Ureter (tissue), 1 donor: ENCODE data around the gene TTBK1. TPM values are rescaled to one million over a fixed set of nuclear protein-coding genes. Genes with fewer than 3 reads are reported as not detected.

Experiments
- DNase-seq: peaks from one replicate; pipeline ENCODE4 v3.0.0-alpha.2; 2020; ENCODE audit warnings: low spot score
- total RNA-seq: library from RNA; stranded (reverse); gene quantifications from one replicate; pipeline ENCODE4 v1.2.4, GENCODE V29; 2023
- donor health status: DM: yes; HTN: yes; CAD: no.

Gene TTBK1
- total RNA-seq, 1 donor from 2014 or later, result not detected

DNA sequence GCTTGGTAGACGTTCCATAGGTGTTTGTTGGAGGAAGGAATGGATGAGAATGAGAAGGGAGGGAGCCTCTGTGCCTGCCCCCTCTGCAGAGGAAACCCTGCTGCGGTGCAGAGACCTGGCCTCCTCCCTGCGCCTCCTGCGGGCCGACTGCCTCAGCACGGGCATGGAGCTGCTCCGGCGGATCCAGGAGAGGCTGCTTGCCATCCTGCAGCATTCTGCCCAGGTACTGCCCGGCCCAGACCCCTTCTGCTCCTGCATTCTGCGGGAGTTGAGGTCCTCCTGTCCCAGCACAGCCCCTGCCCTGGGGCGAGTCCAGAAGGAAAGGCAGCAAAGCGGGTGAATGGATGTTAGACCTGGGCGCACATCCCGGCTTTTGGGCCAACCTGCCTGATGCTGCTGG lies 20.1 kb upstream of the TTBK1 start:
- no peak for DNase-seq

DNA sequence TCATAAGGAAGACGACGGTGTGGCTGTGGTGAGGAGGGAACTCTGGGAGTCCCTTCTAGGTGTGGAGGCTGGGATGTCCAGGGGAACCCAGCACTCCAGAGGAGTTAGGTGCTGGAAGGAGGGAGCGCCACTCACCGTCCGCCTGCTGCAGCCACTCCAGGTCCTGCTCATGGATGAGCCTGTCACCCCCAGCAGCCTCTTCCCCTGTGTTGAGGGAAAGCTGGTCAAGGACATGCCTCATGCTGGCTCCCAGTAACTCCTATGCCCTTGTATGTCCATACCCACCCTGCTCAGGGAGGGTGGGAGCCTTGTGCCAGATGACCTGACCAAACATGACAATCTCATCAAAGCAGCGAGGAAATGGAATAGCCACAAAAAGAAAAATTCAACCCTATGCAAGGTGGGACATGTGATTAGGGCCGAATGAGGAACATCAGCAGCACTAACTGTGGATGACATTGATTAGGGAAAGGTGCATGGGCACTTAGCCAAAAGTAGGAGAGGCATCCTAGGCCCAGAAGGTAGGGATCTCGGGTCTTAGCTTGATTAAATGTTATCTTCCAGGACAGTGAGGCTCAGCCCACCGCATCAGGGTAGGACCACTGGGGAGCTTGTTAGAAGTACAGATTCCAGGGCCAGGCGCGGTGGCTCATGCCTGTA lies 17.0 kb upstream of the TTBK1 start:
- no peak for DNase-seq

DNA sequence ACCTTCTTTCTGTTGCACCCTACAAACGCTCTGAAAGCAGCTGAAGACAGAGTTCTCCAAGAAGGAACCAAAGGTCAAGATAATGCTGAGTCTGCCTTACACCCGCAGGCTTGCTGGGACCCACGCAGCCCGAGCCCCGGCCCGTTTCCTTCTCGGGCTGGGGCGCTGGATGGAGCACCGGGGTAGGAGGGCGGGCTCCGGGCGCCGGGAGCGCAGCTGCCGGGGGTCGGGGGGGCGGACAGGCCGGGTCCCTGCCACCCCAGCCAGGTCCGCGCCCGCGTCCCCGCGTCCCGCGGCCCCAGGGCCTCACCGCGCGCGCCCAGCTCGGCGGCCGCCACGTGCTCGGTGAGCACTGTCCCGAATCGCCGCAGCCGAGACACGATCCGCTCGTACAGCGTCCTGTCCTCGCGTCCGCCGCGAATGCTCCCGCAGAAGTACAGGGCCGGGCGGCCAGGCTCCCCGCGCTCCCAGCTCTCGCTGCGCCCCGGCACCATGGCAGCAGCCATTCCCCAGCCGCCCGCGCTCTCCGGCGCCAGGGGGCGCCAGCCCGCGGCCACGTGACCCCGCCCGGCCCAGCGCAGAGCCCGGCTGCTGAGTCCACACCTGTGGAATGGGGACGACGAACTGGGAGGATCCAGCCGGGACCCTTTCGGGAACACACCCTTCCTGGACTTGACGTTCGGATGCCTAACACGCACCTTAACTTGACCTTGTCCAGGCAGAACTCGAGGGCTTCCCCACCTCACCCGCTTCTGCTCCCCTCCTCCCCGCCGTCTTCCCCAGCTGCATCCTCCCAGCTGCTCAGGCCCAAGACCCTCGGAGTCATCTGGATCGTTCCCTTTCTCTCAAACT lies 14.1 kb upstream of the TTBK1 start, which contains the start of gene DNPH1:
Gene DNPH1, minus strand, starts transcription at position 531 of the 852 bp plus-strand sequence. Its CDS starts 25 bp downstream, at position 506.
- DNase-seq, result peak; percentile 81

DNA sequence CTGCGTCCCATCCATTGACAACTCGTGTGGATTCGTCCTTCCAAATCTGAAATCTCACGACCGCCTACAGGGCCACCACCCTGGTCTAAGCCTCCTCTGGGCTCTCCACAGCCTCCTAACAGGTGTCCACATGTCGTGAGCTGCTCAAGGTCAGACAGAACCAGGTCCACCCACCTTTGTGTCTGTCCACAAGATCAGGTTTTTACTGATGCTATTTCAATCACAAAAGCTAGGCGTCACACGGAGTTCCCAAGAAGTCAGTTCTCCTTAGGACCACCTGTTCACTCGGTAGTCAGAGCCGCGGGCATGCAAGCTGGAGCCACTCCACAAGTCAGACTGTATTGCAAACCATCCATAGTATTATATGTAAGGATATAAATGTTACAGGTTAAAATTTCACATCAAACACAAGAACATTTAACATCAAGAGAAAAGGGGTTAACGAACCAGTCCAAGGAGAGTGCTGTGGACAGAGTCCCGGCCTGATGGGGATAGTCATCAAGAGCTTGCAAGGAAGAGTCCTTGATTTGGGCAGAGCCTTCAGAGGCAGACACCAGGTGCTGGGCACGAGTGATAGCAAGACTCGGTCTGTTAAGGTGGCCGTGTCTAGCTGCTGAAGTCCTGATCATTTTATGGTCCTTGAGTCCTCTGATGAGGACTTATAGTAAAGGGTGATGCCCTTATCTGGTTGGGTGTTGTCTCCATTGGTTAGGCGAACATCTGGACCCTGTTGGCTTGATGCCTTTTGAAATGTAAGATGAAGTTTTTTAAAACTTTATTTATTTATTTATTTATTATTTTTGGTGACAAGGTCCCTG lies 13.3 kb upstream of the TTBK1 start:
- no peak for DNase-seq

DNA sequence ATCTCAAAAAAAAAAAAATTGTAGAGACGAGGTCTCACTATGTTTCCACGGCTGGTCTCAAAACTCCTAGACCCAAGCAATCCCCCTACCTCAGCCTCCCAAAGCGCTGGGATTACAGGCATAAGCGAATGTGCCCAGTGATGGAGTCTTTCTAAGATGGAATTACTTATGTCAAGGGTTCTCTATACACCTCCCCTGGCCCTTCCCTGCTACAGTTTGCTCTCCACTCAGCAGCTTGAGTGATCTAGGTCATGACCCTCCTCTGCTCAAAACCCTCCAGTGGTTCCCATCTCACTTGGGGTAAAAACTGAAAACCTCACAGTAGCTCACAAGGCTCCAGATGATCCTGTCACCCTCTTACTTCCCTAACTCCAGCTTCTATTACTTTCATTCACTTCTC lies 12.2 kb upstream of the TTBK1 start:
- DNase-seq, result no peak

DNA sequence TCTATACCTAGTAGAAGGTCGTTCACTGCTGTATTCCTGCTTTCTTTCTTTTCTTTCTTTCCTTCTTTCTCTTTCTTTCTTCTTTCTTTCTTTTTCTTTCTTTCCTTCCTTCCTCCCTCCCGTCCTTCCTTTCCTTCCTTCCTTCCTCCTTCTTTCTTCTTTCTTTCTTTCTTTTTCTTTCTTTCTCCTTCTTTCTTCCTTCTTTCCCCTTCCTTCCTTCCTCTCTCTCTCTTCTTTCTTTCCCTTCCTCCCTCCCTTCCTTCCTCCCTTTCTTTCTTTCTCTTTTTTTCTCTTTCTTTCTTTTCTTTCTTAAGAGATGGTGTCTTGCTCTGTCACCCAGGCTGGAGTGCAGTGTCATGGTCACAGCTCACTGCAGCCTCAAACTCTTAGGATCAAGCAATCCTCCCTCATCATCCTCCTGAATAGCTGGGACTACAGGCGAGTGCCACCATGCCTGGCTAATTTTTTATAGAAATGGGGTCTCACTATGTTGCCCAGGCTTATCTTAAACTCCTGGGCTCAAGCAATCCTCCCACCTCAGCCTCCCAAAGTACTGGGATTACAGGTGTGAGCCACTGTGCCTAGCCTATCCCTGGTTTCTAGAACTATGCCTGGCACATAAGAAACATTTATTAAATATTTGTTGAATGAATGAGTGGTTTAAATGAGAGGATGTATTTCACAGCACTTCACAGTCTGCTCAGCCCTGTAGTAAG lies 11.4 kb upstream of the TTBK1 start:
- DNase-seq, result no peak

DNA sequence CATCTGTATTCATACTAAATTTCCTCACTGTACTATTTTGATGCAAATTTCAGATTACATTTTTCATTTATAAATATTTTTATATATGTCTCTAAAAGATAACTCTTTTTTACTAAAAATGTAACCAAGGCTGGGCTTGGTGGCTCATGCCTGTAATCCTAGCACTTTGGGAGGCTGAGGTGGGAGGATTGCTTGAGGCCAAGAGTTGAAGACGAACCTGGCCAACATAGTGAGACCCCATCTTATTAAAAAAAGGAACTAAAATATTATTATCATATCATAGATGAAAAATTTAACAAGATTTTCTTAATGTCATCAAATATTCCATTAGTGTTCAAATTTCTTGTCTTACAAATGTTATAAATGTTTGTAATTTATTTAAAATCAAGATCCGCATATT lies 7.4 kb upstream of the TTBK1 start:
- DNase-seq, result no peak

DNA sequence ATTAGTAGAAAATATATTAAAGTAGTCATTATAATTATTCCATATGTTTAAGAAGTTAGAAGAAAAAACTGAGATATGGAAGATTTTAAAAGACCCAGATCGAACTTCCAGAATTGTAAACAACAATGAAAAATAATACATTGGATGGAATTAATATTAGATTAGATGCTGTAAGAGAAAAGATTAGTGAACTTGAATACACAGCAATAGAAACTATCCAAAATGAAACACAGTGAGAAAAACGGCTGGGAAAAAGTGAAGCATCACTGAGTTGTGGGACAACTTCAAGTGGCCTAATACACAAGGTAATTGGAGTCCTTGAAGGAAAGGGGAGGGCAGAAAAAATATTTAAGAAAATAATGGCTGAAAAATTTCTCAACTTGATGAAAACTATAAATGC lies 4.2 kb upstream of the TTBK1 start:
- DNase-seq, result no peak

DNA sequence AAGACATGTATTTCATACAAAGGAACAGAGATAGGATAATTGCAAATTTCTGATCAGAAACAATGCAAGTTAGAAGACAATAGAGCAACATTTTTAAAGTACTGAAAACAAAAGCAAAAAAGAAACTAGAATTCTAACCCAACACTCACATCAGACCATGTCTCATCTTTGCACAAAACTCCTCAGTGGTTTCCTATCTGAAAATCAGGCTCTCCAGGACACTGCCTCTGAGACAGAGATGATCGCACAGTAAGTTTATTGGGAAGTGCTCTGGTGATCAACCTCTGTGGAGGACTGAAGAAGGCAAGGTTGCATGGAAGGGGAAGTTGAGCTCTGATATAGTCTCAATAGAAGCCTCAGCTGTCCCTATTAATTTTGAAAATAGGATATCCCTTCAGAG lies 2.3 kb upstream of the TTBK1 start:
- DNase-seq, result no peak

DNA sequence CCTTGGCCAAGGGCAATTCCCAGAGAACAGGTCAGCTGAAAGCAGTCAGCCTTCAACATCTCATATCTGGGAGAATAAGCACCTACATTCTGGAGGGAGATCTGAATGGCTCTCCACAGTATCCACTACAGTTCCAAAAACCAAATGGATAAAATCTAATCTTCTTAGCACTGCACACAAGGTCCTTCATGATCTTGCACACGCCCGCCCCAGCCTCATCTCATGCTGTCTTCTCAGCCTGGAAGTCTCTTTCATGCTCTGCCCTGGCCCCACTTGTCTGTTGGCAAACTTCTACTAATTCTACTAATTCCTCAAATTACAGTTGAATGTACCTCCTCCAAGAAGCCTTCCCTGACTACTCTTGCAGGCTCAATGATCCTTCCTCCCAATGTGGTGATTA lies 1.8 kb upstream of the TTBK1 start:
- no peak for DNase-seq

DNA sequence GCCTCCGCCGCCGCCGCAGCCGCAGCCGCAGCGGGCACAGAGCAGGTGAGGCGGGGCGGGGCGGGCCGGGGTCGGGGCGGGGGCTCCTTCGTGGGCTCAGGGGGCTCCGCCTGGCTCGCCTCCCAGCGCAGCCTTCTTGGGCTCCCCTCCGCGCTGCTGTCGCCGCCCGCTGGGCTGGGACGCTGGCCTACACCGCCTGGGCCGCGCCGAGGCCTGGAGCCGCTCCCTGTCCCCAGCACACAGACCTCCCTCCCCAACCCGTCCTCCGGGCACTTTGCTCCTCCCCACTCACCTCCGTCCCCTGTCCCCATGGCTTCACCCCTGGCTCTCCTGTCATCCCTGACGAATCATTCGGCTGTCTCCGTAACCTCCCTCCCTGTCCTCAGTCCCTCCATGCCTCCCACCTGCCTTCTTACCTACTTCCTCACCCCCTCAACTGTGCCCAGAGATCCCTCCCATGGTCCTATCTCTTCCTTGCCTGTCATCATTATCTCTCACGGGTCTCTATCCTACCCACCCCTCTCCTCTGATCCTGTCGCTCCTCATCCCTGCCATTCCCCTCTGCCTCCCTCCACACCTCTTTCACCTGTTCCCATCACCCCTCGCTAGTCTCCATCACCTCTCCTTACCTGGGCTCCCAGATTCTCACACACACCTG lies 512 bp downstream of the TTBK1 start:
- DNase-seq, result no peak

DNA sequence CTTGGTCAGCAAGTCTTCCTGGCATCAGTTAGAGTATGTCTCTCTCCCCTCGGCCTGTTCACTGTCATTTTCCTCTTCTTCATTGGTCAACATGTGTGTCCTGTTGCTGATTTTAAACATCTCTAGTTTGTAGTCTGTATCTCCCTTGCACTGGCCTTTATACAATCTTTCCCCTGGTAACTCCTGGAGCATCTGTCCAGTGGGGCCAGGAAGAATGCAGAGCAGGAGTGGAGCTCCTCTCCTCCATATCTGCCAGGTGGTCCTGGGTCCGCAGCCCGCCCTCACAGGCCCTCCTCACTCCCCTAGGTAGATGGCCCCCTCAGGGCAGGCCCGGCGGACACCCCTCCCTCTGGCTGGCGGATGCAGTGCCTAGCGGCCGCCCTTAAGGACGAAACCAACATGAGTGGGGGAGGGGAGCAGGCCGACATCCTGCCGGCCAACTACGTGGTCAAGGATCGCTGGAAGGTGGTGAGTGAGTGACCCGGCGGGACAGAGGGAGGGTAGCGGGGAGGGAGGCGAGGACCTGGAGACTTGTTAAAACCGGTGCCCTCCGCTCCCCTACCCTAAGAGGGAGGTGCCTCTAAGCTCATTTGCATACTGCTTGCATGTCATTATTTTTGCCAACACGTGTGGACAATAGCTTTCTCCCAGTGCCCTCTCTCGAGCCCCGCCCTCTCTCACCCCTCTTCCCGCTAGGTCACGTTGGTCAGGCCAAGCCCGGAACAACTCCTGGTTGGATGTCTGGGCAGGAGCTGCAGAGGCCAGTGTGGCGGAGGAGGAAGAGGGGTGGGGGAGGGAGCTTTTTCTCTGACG lies 3.2 kb downstream of the TTBK1 start:
- DNase-seq, result no peak

DNA sequence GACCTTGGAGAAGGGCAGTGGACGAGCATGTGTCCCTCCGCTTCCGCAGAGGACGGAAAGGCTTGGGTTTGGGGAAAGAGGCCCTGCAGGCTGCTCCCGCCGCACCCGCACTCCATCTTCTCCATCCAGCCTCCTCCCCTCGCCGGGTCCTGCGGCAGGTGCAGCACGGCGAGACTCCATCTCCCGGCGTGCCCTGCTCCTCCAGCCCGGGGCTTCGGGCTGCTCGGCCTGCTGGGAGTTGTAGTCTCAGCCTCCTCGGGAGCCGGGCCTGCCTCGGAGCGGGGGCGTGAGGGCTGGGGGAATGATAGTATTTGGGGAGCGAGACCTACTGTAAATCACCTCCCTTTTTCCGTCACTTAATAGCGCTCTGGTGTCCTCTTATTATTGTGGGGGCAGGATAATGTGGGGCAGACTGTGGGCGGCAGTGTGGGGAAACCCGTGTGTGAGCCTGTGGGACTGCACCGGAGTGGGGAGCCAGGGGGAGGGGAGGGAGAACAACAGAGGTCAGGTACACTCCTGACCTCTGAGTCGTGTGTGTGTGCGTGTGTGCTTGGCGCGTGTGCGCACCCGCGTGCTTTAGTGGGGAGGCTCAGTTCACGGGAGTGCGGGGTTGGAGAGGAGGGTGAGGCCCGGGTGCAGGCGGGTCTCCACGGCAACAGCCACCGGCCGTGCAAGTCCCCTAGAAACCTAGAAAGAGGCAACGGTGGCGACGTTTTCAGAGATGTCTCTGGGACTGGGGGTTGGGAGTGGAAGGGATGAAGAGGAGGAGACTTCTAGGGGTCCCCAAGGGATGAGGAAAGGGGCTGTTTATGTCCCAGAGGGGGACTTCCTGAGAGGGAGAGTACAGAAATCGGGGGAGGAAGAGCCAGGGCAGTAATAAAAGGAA lies 4.1 kb downstream of the TTBK1 start:
- DNase-seq, result peak; percentile 70

DNA sequence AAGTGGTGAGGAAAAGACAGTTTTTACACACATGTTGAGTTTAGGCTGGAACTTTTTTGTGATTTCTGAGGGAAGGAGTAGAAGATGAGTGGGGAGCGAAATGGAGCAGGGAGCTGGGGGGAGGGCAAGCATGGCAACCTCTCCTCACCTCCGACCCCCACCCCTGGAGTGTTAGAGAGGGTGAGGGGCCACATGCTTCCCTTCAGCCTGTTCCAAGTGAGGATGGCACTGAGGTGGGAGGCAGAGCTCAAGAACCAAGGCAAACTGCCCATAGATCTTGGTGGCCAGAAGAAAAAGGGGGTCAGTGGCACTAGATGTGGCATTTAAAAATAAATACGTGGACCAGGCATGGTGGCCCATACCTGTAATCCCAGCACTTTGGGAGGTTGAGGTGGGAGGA lies 4.8 kb downstream of the TTBK1 start:
- DNase-seq, result no peak

DNA sequence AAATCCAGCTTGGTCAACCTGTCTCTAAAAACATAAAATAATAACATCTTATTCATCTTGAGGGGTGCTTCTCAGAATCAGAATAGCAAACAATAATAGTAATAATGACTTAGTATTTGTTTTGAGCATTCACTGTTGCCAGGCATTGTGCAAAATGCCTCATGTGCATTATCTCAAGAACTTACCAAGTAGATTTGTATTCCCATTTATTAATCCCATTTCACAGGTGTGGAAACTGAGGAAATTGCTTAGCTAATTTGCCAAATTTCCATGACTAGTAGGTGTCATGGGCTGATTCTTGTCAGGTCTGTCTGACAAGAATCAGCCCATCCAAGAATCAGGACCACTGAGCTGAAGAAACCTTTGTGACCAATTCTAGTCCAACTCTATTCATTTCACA lies 5.5 kb downstream of the TTBK1 start:
- DNase-seq, result no peak

DNA sequence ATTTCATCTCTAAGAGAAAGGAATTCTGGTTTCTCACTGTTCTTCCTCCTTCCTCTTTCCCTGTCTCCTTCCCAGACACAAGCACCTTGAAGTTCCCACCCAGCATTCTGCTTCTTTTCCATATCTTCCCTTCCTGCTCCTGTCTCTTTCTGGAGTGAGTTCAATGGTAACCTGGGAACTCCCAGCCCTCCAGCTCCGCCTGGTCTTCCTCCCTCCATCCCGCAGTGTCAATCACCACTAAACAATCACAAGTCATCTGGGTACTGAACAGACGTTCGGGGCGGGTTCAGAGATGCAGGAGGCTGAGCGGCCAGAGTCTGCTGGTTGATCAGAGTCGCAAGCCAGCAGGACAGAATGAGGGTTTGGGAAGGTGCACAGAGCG lies 7.7 kb downstream of the TTBK1 start:
- no peak for DNase-seq

DNA sequence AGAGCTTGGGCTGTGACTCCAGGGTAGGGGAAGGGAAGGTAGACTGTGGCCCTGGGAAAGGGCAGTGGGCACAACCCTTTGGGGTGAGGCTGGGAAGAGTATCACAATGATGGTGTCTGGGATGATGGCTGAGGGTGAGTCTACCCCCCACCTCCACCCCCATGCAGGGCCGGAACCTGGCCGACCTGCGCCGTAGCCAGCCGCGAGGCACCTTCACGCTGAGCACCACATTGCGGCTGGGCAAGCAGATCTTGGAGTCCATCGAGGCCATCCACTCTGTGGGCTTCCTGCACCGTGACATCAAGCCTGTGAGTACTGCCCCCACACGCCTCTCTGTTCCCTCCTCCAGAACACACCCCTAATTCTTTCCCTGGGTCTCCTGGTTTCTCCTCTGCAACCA lies 10.1 kb downstream of the TTBK1 start:
- no peak for DNase-seq

DNA sequence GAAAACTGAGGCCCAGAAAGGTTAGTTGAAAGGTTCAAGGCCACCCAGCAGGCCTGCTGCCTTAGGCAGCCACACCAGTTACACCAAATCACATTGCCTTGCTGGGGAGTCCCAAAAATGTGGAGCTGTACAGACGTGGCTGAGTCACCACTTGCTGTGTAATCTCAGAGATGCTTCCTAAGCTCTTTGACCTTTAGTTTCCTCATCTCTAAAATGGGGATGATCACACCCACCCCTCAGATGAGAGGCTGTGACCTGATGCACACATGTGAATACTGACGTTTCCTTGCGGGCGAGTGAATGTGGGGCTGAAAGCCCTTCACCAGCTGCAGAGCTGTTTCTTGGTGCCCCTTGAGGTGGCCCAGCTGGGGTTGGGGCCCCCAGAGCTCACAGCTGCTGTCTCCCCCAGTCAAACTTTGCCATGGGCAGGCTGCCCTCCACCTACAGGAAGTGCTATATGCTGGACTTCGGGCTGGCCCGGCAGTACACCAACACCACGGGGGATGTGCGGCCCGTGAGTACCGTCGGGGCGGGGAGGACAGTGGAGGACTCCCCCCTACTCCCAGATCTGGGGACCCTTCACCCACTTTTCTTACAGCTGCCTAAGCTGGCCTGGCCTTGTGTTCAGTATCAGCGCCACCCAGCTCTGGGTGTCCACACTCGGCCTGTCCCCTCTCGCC lies 11.0 kb downstream of the TTBK1 start:
- DNase-seq, result no peak

DNA sequence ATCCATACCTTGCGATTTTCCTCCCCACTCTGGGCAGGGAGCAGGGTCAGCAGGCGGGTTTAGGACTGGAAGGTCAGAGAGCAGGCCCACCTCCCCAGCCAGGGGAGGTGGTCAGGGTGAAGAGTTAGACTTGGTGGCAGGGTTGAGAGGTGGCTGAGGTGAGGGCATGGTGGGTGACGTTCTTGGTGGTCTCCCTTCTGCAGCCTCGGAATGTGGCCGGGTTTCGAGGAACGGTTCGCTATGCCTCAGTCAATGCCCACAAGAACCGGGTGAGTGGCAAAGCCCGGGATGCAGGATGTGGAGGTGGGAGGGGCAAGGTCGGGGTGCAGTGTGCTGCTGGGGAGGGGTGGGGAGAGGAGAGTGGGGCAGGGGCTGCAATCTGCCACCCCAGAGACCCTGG lies 11.6 kb downstream of the TTBK1 start:
- no peak for DNase-seq
